Smooth muscle cell (in vitro differentiated cells): ENCODE results near the gene PGAP6. TPM values are rescaled to one million over a fixed set of nuclear protein-coding genes. Genes with fewer than 3 reads are reported as not detected.
A peak's percentile ranks its signal among the peaks of the same experiment; 100 is the strongest.
"Not testable (repeated sequence)": the region's sequence is repeated elsewhere in the genome, so short reads cannot be mapped to it uniquely, and the experiment has no call there.

Source experiments
- DNase-seq: peaks from one replicate; lab custom pipeline; 2025; ENCODE audit not compliant: unreplicated experiment; lab: John Stamatoyannopoulos, UW
- H2AFZ ChIP-seq: fragments of 200-600 bp; sonication (generic); 2 replicates; pipeline ENCODE4 v1.6.0; 2016; ENCODE audit warnings: antibody characterized with exemption, low read depth, mild to moderate bottlenecking
- H3F3A ChIP-seq: fragments of 200-600 bp; sonication (generic); 2 replicates; pipeline ENCODE4 v1.6.0; 2017; ENCODE audit warnings: antibody characterized with exemption, low read depth
- H3K27ac ChIP-seq: fragments of 200-600 bp; sonication (generic); 2 replicates; pipeline ENCODE4 v1.5.1; 2016; ENCODE audit warnings: low read depth, mild to moderate bottlenecking
- H3K27me3 ChIP-seq: fragments of 200-600 bp; sonication (generic); 2 replicates; pipeline ENCODE4 v1.6.1; 2016; ENCODE audit warnings: low read depth, mild to moderate bottlenecking
- H3K36me3 ChIP-seq: fragments of 200-600 bp; sonication (generic); 2 replicates; pipeline ENCODE4 v1.5.1; 2016; ENCODE audit warnings: low read depth
- H3K4me1 ChIP-seq: fragments of 200-600 bp; sonication (generic); 2 replicates; pipeline ENCODE4 v1.5.1; 2016; ENCODE audit warnings: low read depth
- H3K4me2 ChIP-seq: fragments of 200-600 bp; sonication (generic); 2 replicates; pipeline ENCODE4 v1.6.0; 2016; ENCODE audit warnings: mild to moderate bottlenecking
- H3K4me3 ChIP-seq: fragments of 200-600 bp; sonication (generic); 2 replicates; pipeline ENCODE4 v1.5.1; 2016; ENCODE audit warnings: mild to moderate bottlenecking
- H3K79me2 ChIP-seq: fragments of 200-600 bp; sonication (generic); 2 replicates; pipeline ENCODE4 v1.6.0; 2016; ENCODE audit warnings: low read depth, mild to moderate bottlenecking
- H3K9ac ChIP-seq: fragments of 200-600 bp; sonication (generic); 2 replicates; pipeline ENCODE4 v1.6.0; 2016; ENCODE audit warnings: low read depth
- H3K9me3 ChIP-seq: fragments of 200-600 bp; sonication (generic); replicated peaks from 2 replicates; pipeline ENCODE4 v1.5.1; 2016; ENCODE audit warnings: low read depth
- H4K20me1 ChIP-seq: fragments of 200-600 bp; sonication (generic); 2 replicates; pipeline ENCODE4 v1.6.0; 2016; ENCODE audit warnings: low read depth
- WGBS: methylation state at CpG from one replicate; pipeline ENCODE4 v1.1.7; 2016; ENCODE audit warnings: low lambda C conversion rate; 5-methylcytosine and 5-hydroxymethylcytosine counted together
- polyA plus RNA-seq: library from polyadenylated mRNA; unstranded; fragments of >200 nt; fragmentation: Nextera tagmentation; extraction: Ambion mirVana; gene quantifications from 2 replicates; pipeline ENCODE4 v1.2.1, GENCODE V29; 2016
- total RNA-seq: library from RNA; depleted of rRNA; stranded (reverse); fragments of >200 nt; gene quantifications from 2 replicates; pipeline ENCODE4 v1.2.3, GENCODE V29; 2014
- TF ChIP-seq, protein P1 (sequence below): fragments of 200-600 bp; sonication (generic); IDR thresholded peaks from 2 replicates; pipeline ENCODE4 v1.5.1; 2017; ENCODE audit warnings: borderline replicate concordance, mild to moderate bottlenecking, antibody characterized with exemption; ENCODE audit not compliant: insufficient read depth, poor library complexity, severe bottlenecking

The PGAP6 gene
- total and polyA plus RNA-seq, 2 experiments from 2014 or later, result 57.1 to 80.0 TPM

DNA sequence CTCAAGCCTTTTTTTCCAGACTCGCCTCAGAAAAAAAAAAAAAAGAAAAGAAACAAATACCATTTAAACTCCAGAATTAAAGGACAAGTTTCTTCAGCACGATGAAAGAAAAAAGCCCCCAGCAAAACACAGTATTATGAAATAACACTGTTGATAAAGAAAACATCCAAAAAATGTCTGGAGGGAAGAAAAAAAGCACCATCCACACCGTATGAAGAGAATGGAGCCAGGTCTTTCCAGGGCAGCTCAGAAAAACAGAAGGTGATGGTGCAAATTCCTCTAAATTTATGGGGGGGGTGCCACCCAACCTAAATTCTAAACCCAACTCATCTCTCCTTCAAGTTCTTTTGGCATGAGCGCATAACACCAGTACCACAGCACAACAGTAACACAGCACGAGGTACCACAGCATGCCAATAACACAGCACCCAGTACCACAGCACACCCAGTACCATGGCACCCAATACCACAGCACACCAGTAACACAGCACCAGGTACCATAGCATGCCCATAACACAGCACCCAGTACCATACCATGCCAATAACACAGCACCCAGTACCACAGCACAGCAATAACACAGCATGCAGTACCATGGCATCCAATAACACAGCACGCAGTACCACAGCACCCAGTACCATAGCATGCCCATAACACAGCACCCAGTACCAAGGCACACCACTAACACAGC lies 48.2 kb downstream of the PGAP6 start:
- no peaks in the 10 kb centered on the region for H3K9me3 ChIP-seq
- H3K36me3 ChIP-seq, result no peaks in the 10 kb centered on the region
- peaks cover 100% of the 10 kb centered on the region for H4K20me1 ChIP-seq
- no peaks in the 10 kb centered on the region for H3K27me3 ChIP-seq
- H3F3A ChIP-seq, result peaks cover 8% of the 10 kb centered on the region
- H3K79me2 ChIP-seq, result peaks cover 81% of the 10 kb centered on the region
- no peak overlapping the region for H3K4me2 ChIP-seq
- TF ChIP-seq, protein P1, sequence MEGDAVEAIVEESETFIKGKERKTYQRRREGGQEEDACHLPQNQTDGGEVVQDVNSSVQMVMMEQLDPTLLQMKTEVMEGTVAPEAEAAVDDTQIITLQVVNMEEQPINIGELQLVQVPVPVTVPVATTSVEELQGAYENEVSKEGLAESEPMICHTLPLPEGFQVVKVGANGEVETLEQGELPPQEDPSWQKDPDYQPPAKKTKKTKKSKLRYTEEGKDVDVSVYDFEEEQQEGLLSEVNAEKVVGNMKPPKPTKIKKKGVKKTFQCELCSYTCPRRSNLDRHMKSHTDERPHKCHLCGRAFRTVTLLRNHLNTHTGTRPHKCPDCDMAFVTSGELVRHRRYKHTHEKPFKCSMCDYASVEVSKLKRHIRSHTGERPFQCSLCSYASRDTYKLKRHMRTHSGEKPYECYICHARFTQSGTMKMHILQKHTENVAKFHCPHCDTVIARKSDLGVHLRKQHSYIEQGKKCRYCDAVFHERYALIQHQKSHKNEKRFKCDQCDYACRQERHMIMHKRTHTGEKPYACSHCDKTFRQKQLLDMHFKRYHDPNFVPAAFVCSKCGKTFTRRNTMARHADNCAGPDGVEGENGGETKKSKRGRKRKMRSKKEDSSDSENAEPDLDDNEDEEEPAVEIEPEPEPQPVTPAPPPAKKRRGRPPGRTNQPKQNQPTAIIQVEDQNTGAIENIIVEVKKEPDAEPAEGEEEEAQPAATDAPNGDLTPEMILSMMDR, result no peak
- no peak overlapping the region for H3K9ac ChIP-seq
- H2AFZ ChIP-seq, result no peak overlapping the region
- H3K4me3 ChIP-seq, result no peak overlapping the region
- 74% methylated on average over 6 of the region's 6 CpGs for WGBS
- no peak overlapping the region for H3K27ac ChIP-seq
- H3K4me1 ChIP-seq, result no peaks in the 10 kb centered on the region
- no peak for DNase-seq

DNA sequence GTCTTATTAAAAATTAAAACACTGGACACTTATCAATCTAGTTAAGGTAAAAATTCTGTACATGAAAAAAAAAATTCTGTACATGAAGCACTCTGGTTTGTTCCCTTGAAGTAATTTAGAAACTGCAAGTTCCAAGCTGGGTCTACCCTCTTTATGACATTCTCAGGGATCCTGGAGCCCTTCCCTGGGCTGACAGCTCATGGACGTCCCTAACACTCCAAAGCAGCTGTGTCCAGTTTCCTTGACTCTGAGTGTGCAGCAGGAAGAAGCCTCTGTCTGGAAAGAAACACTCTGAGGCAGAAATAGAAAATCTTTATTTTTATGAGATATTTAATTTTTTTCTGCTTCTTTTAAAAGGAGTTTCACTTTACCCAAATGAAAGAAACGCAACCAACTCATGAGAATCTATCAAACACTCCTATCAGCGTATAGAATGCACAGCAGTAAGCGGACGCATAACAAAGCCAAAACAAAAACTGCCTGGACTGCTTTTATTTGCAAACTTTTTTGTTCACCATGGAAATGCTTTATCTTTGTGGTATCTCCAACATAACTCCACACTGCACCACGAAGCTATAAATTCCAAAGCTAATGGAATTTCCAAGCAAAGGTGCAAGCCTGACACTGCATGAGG lies 50.5 kb downstream of the PGAP6 start:
- Histone ChIP-seq H3K79me2 (peaks cover 76% of the 10 kb centered on the region), H3K27ac (peak overlapping the region; percentile 68), H3K9ac (peak overlapping the region; percentile 68), H4K20me1 (peaks cover 100% of the 10 kb centered on the region), H3K4me2 (peak overlapping the region; percentile 11), H3K4me3 (peak overlapping the region; percentile 14)
- not testable (repeated sequence) for H3K36me3 ChIP-seq, H3K4me1 ChIP-seq, H3K27me3 ChIP-seq, H2AFZ ChIP-seq, H3K9me3 ChIP-seq, H3F3A ChIP-seq, DNase-seq
- WGBS, result 46% methylated on average over 6 of the region's 6 CpGs

DNA sequence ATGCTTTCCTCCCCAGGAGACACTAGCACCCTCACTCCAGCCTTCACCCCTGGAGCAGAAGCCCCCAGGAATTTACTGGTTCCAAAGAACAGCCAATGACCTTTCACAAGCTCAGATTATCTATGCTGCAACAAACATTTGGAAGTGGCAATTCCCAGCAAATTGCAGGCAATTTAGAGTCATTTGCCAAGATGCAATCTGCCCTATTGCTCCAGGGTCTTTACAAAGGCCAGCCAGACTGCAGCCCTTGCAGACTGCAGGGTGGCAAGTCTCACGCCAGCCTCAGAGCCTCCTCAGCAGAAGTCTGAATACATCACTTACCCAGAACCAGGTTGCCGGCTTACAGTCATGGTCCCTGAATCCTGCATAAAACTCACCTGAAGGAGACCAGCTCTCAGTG lies 51.0 kb downstream of the PGAP6 start:
- Histone ChIP-seq H3K4me1 (no peaks in the 10 kb centered on the region), H3F3A (peaks cover 8% of the 10 kb centered on the region), H3K36me3 (no peaks in the 10 kb centered on the region), H3K27me3 (no peaks in the 10 kb centered on the region), H3K9me3 (no peaks in the 10 kb centered on the region), H3K27ac (peak overlapping the region; percentile 68), H3K4me3 (no peak overlapping the region), H2AFZ (no peak overlapping the region), H3K4me2 (peak overlapping the region; percentile 11), H4K20me1 (peaks cover 100% of the 10 kb centered on the region), H3K79me2 (peaks cover 73% of the 10 kb centered on the region), H3K9ac (no peak overlapping the region)
- 67% methylated on average over 2 of the region's 2 CpGs for WGBS
- TF ChIP-seq, protein P1, result no peak
- DNase-seq, result no peak

- no peaks in the 10 kb centered on the region for H3K9me3 ChIP-seq
- TF ChIP-seq, protein P1, result no peak
- H3K36me3 ChIP-seq, result no peaks in the 10 kb centered on the region
- H3K4me2 ChIP-seq, result no peak overlapping the region
- H3K27me3 ChIP-seq, result no peaks in the 10 kb centered on the region
- DNase-seq, result no peak
- H3F3A ChIP-seq, result peaks cover 3% of the 10 kb centered on the region
- H2AFZ ChIP-seq, result no peak overlapping the region
- no peak overlapping the region for H3K9ac ChIP-seq
- peaks cover 98% of the 10 kb centered on the region for H4K20me1 ChIP-seq
- H3K27ac ChIP-seq, result no peak overlapping the region
- H3K79me2 ChIP-seq, result peaks cover 68% of the 10 kb centered on the region
- WGBS, result 96% methylated on average over 28 of the region's 28 CpGs
- no peaks in the 10 kb centered on the region for H3K4me1 ChIP-seq
- no peak overlapping the region for H3K4me3 ChIP-seq
Observed at GRCh38 chr16:325375-326145, 56.2 kb downstream of the PGAP6 start.
